HG03342 (cell line): ENCODE results near the gene CDH4.

Experiments
- ATAC-seq: cut with Tn5 transposase; IDR thresholded peaks from one replicate; pipeline ENCODE4 v1.9.1; 2021; ENCODE audit warnings: mild to moderate bottlenecking, moderate library complexity; ENCODE audit not compliant: unreplicated experiment

Gene CDH4

GRCh38 chr20:61482056-61482887, 230.2 kb downstream of the CDH4 start:
- no peak for ATAC-seq

GRCh38 chr20:61482901-61483300, 230.8 kb downstream of the CDH4 start:
- no peak for ATAC-seq

- no peak for ATAC-seq
Measured at GRCh38 chr20:61483336-61484067, 231.4 kb downstream of the CDH4 start.

GRCh38 chr20:61486198-61486597, 234.1 kb downstream of the CDH4 start:
- ATAC-seq: no peak

- no peak for ATAC-seq
Measured at GRCh38 chr20:61487346-61487996, 235.4 kb downstream of the CDH4 start.

GRCh38 chr20:61487997-61488371, 235.9 kb downstream of the CDH4 start:
- ATAC-seq: no peak

- no peak for ATAC-seq
Measured at GRCh38 chr20:61490721-61491120, 238.7 kb downstream of the CDH4 start.

GRCh38 chr20:61492065-61492464, 240.0 kb downstream of the CDH4 start:
- no peak for ATAC-seq

GRCh38 chr20:61493798-61494305, 241.8 kb downstream of the CDH4 start:
- ATAC-seq: no peak

- ATAC-seq: no peak
Measured at GRCh38 chr20:61494763-61495575, 242.9 kb downstream of the CDH4 start.

GRCh38 chr20:61497029-61497627, 245.1 kb downstream of the CDH4 start:
- ATAC-seq: no peak

GRCh38 chr20:61499859-61500554, 247.9 kb downstream of the CDH4 start:
- ATAC-seq: no peak

- ATAC-seq: no peak
Measured at GRCh38 chr20:61500791-61501321, 248.8 kb downstream of the CDH4 start.

- ATAC-seq: no peak
Measured at GRCh38 chr20:61502433-61502832, 250.4 kb downstream of the CDH4 start.

GRCh38 chr20:61503106-61503505, 251.0 kb downstream of the CDH4 start:
- ATAC-seq: no peak

- ATAC-seq: no peak
Measured at GRCh38 chr20:61505508-61505907, 253.4 kb downstream of the CDH4 start.

GRCh38 chr20:61507778-61508177, 255.7 kb downstream of the CDH4 start:
- ATAC-seq: no peak

GRCh38 chr20:61508301-61509096, 256.4 kb downstream of the CDH4 start:
- no peak for ATAC-seq
